Stimulated activated CD4-positive, alpha-beta T cell treated with anti-CD3 and anti-CD28 coated beads, Interleukin-15, amount 100 ng/mL, for 48 hours (primary cell): ENCODE results near the gene CCNY.

Experiments
- DNase-seq, 2 donors: peaks; one replicate each; pipeline ENCODE4 v3.0.0-alpha.2; 2020; ENCODE audit warnings: low read depth in 2 of 2

Gene CCNY

GRCh38 chr10:35425595-35425994 is 89.3 kb downstream of the CCNY start:
- no peak for DNase-seq

GRCh38 chr10:35426657-35427056 is 90.3 kb downstream of the CCNY start:
- no peak for DNase-seq

DNA sequence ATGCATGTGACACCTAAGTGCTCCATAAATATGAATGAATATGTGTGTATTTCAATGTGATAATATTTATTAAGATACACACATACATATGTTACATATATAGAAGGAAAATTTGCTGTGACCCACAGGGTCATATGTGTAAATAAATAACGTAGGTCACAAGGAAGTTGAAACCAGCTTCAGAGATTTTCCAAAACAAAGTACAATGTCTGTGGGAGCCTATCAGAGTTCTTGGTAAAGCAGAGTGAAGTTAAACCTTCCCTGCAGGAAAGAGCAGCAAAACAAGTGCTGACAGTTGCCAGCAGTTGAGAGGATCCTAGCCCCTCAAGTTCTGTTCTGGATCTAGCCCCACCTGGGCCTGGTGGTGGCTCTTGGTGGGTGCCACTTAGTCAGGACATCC is 91.2 kb downstream of the CCNY start:
- DNase-seq = no peak

GRCh38 chr10:35428521-35428920 is 92.2 kb downstream of the CCNY start:
- DNase-seq = no peak

DNA sequence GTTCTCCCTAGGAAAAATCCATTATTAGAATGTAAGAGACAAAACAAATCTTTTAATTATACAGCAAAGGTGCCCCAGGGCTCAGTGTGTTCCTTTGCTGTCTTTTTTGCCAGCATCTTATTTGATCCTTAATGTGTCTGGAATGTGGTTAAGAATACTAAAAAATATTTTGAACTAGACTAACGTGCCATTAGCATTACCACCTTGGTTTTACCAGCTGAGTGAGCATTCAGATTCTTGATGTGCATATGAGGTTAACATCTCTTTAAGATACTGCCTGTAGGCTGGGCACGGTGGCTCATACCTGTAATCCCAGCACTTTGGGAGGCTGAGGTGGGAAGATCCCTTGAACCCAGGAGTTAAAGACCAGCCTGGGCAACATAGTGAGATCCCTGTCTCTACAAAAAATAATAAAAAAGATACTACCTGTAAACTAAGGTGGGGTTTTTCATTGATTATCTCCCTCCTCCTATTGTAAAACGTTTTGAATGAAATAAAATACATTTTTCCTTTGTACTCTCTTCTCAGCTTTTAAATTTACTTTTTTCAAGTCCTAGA is 96.6 kb downstream of the CCNY start:
- no peak for DNase-seq

- no peak for DNase-seq
Measured at GRCh38 chr10:35433851-35434426, 97.6 kb downstream of the CCNY start.

DNA sequence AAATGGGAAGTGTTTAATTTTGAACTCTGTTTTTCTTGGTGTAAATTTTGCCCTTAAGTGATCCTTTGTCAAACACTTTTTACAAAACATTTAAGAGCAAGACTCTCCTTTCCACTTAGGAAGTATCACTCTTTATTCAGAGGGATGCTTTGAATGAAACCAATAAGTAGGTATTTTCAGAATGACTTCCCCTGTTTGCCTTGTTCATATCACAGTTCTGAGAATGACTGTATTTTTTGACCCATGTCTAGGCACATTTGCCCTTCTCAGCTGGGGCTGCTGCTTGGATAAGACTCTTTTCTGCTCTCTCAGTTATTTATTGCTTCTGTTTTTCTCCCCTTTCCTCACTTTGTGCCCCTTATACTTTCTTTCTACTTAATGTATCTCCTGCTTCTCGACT is 98.2 kb downstream of the CCNY start:
- no peak for DNase-seq

- no peak for DNase-seq
Measured at GRCh38 chr10:35435824-35436223, 99.5 kb downstream of the CCNY start.

DNA sequence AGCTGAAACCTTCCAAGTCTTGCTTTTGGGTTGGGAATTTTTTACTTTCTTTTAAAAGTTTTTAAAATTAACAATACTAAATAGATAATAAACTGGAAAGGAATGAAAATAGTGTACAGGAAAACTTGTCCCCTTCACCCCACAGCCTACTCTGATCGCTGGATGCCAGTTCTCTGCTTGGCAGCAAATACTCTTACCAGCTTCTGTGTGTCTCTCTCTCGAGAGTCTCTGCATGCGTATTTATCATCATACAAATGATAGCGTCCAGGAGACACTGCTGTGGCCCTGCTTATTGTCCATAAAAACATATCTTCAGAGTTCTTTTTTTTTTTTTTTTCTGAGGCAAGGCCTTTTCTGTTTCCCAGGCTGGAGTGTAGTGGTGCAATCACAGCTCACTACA is 101.5 kb downstream of the CCNY start:
- DNase-seq = no peak

- no peak for DNase-seq
Measured at GRCh38 chr10:35438718-35439571, 102.6 kb downstream of the CCNY start.

DNA sequence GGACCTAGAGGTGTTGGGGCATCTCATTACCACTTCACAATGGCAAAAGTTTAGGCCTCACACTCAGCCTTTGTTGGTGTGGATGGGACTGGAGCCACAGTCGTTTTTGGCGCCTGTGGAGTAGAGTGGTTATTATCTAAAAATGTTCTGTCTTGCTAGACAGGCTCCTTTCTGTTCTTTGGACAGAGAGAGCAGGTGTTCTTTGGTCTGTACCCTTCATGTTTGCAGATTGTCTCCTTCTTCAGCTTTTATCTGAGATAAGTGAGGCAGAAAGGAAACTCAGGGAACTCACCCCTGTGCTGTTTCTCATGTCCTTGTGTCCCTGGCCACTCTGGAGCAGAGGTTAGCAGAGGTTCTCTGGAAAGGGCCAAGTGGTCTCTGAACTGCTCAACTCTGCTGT is 103.7 kb downstream of the CCNY start:
- DNase-seq = no peak

- DNase-seq = no peak
Measured at GRCh38 chr10:35442028-35442427, 105.7 kb downstream of the CCNY start.

DNA sequence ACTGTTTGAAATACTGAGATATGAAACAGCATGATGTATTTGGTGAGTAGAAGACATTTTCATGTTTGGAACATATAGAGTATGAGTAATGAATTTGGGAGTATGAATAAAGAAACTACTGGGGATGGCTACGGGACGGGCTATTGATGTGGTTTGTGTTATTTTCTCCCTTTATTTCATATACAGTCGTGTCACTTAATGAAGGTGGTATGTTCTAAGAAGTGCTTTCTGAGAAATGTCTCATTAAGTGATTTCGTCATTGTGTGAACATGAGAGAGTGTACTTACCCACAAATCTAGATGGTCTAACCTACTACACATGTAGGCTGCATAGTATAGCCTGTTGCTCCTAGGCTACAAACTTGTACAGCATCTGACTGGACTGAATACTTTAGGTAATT is 106.3 kb downstream of the CCNY start:
- peak in 1 of 2 donors; percentile 20 for DNase-seq

DNA sequence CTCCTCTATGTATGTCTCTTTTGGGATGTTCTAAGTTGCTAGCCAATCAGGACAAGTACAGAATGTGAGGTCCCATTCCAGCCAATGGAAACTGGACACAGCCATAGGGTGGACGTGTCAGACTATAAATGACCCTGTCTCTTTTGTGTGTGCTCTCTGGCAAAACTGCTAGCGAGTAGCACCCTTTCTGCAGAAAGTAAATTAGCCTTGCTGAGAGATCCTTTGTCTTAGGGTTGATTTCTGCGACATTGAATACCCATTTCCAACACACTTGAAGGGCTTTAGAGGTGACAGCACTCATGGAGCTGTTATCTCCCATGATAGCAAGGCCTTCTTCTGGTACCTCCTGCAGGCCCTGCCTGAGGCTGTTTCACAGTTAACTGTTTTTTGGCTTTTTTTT is 107.5 kb downstream of the CCNY start:
- DNase-seq = no peak

GRCh38 chr10:35445150-35445884 is 109.0 kb downstream of the CCNY start:
- DNase-seq = no peak

- DNase-seq = no peak
Measured at GRCh38 chr10:35446439-35446838, 110.1 kb downstream of the CCNY start.

DNA sequence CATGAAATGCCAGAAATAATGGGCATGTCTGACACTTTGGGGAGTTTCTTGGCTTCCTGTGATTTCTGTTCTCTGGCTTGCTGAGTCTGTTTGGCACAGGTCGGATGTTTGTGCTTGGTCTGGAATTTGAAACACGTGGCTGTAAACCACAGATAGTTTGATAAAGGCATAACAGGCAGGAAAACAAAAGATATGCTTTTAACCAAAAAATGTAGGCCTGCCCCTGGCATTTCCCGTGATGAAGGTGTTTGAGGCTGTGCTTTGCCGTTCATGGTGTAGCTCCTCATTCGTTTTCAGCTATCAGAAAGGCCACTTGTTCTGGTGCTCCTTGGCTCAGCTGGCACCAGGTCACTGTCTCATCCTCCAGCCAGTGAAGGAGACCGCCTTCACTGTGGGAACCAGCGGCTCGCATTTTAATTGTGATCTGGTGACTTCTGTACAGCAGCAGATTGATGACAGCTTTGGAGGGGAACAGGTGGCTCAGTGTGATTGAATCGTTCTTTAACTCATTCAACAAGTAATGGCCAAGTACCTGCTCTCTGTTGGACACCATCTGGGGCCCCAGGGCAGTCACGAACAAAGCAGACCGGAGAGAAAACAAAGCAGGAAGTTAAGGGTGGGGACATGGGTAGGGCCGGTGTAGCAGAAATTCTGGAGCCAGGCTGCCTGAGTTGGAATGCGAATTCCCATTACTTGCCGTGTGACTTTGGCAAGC is 111.5 kb downstream of the CCNY start:
- no peak for DNase-seq

DNA sequence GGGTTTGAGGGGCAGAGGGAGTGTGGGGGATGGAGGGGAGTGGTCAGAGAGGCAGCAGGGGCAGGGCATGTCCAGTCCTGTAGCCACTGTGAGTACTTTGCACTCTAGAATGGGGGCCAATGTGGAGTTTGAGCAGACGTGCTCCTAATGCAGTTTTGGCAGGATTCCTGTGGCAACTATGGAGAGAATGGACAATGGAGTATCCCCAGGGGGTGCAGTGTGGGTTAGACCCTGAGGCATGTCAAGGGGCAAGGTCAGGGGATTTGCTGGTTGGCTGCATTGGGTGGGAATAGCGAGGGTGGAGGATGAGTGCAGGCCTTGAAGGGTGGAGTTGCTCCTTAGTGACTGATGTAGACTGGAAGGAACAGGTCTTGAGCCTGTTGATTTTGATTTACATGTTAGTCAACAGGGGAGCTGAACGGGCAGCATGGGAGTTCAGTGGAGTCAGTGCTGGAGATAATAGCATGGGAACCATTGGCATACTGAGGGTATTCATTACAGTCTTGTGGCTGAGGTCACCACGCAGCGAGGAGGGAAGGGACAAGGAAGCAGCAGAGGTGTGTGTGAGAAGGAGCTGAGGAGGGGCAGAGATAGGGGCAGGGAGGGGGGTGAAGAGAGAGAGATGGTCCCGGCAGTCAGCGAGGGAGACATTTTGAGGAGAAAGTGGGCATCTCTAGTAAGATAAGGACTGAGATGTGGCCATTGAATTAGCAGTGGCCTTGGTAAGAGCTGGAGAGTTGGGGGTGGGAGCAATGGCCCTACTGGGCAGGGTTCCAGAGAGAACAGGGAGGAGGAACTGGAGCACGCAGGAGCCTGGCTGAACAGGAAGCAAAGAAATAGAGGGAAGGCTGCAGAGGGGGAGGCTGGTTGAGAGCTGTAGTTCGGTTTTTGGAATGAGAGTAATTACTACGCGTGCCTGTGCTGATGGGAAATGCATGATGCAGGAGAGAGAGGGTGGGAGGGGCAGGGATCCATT is 112.7 kb downstream of the CCNY start:
- DNase-seq = no peak

DNA sequence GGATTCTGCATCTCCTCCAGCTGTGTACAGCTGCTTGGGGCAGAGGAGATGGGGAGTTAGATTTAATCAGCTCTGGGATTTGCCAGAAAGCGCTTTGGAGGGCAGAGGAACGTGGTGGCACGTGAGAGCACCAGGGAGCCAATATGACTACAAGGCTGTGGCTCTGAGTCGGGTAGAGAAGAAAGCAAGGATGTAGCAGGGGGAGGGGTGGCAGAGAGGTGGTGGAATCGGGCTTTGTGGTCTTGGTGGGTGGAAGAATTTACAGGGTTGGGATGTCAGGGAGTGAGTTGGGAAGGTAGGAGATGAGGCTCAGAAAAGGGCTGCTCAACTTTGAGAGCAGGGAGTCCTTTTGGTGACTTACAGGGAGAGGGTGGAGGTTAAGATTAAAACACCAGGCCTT is 113.6 kb downstream of the CCNY start:
- no peak for DNase-seq

DNA sequence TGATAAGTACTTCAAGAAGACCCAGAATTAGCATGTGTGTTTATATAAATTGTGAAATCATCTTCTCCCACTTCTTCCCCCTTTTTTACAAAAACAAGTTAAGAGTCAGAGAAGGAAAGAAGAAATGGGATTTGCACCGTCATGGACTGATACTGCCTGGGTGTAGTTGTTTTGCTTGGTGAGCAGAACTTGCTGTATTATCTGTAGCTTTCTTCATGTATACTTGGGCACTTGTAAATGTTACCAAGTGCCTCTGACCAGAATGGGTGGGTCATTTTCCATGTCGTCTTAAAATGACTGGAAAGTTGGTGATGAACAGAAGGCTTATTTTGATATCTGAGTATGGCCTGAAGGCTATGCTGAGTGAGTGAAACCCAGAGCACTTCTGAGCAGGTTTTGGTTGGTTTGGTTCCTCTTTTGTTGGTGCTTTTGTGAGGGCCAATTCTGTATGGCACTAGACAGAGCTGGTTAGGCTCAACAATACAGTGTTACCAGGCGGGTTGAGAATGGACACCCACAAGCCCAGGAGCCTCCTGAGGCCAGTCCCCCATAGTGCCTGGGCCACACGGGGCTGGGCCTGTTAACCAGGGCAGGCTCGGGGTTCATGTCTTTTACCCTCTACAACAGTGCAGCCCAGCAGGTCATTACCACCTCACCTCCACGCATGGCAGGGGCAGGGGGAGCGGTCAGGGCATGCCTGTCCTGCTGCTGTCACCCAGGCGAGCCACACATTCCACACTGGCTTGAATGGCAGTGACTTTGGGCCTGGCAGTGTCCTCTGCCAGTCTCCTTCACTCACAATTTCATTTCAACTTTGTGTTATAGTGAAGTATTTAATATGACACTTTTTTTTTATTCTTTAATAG is 115.1 kb downstream of the CCNY start:
- DNase-seq = no peak
